Measurements from ENCODE around the gene LTK. TPM values are rescaled to one million over a fixed set of nuclear protein-coding genes. Genes with fewer than 3 reads are reported as not detected.

Gene LTK
- total RNA-seq, 4 donors from 2014 or later = 0.57 to 2.8 (median 0.66) TPM

- H3K4me1 ChIP-seq = peaks cover 35% of the 10 kb centered on the region
- H3K27ac ChIP-seq = no peak overlapping the region
- no peak for DNase-seq (ENCODE audit: low spot score in 2 of 2)
- H3K9me3 ChIP-seq = no peaks in the 10 kb centered on the region
- H3K4me3 ChIP-seq = peak overlapping the region; percentile 75
- H3K36me3 ChIP-seq = no peaks in the 10 kb centered on the region
- no peak for TF ChIP-seq POLR2A (IDR thresholded peaks at IDR 0.05)
- no peak for TF ChIP-seq EP300 (IDR thresholded peaks at IDR 0.05)
- no peak for TF ChIP-seq CTCF (IDR thresholded peaks at IDR 0.05)
- TF ChIP-seq POLR2AphosphoS5 (IDR thresholded peaks at IDR 0.05) = no peak
- peaks cover 43% of the 10 kb centered on the region for H3K27me3 ChIP-seq
- 15% methylated on average over 10 of the region's 15 CpGs for WGBS
Measured at GRCh38 chr15:41492597-41493204, 20.9 kb downstream of the LTK start.

GRCh38 chr15:41491889-41492288, 21.7 kb downstream of the LTK start:
- Histone ChIP-seq H3K36me3 (no peaks in the 10 kb centered on the region), H3K27ac (no peak overlapping the region), H3K4me1 (peaks cover 35% of the 10 kb centered on the region), H3K4me3 (no peak overlapping the region), H3K27me3 (peaks cover 39% of the 10 kb centered on the region), H3K9me3 (no peaks in the 10 kb centered on the region)
- TF ChIP-seq POLR2A (IDR thresholded peaks at IDR 0.05) (no peak), CTCF (IDR thresholded peaks at IDR 0.05) (no peak)
- WGBS = 90% methylated on average over 4 of the region's 4 CpGs
- DNase-seq (ENCODE audit: low spot score in 2 of 2) = no peak

GRCh38 chr15:41490355-41490754, 23.3 kb downstream of the LTK start:
- WGBS = 57% methylated on average over 4 of the region's 4 CpGs
- H3K4me1 ChIP-seq = peaks cover 29% of the 10 kb centered on the region
- no peak overlapping the region for H3K27ac ChIP-seq
- H3K9me3 ChIP-seq = no peaks in the 10 kb centered on the region
- H3K36me3 ChIP-seq = no peaks in the 10 kb centered on the region
- no peak for TF ChIP-seq POLR2AphosphoS5 (IDR thresholded peaks at IDR 0.05)
- TF ChIP-seq POLR2A (IDR thresholded peaks at IDR 0.05) = no peak
- no peak for TF ChIP-seq CTCF (IDR thresholded peaks at IDR 0.05)
- TF ChIP-seq EP300 (IDR thresholded peaks at IDR 0.05) = no peak
- no peak for DNase-seq (ENCODE audit: low spot score in 2 of 2)
- H3K27me3 ChIP-seq = peaks cover 27% of the 10 kb centered on the region
- no peak overlapping the region for H3K4me3 ChIP-seq

- TF ChIP-seq POLR2A (IDR thresholded peaks at IDR 0.05) = no peak
- no peak for TF ChIP-seq CTCF (IDR thresholded peaks at IDR 0.05)
- TF ChIP-seq EP300 (IDR thresholded peaks at IDR 0.05) = no peak
- TF ChIP-seq POLR2AphosphoS5 (IDR thresholded peaks at IDR 0.05) = no peak
- H3K27ac ChIP-seq = no peak overlapping the region
- H3K4me1 ChIP-seq = peaks cover 21% of the 10 kb centered on the region
- H3K9me3 ChIP-seq = no peaks in the 10 kb centered on the region
- H3K27me3 ChIP-seq = peaks cover 20% of the 10 kb centered on the region
- H3K4me3 ChIP-seq = no peak overlapping the region
- H3K36me3 ChIP-seq = no peaks in the 10 kb centered on the region
- DNase-seq (ENCODE audit: low spot score in 2 of 2) = no peak
- 94% methylated on average over 2 of the region's 2 CpGs for WGBS
Measured at GRCh38 chr15:41489641-41490040, 24.0 kb downstream of the LTK start.

- DNase-seq (ENCODE audit: low spot score in 2 of 2) = no peak
- Histone ChIP-seq H3K36me3 (peaks cover 3% of the 10 kb centered on the region), H3K4me3 (no peak overlapping the region), H3K4me1 (peaks cover 6% of the 10 kb centered on the region), H3K27ac (no peak overlapping the region), H3K9me3 (no peaks in the 10 kb centered on the region), H3K27me3 (peaks cover 11% of the 10 kb centered on the region)
- 80% methylated on average over 2 of the region's 2 CpGs for WGBS
- no peak for TF ChIP-seq CTCF (IDR thresholded peaks at IDR 0.05)
- no peak for TF ChIP-seq POLR2A (IDR thresholded peaks at IDR 0.05)
- no peak for TF ChIP-seq EP300 (IDR thresholded peaks at IDR 0.05)
- TF ChIP-seq POLR2AphosphoS5 (IDR thresholded peaks at IDR 0.05) = no peak
Measured at GRCh38 chr15:41487802-41488201, 25.8 kb downstream of the LTK start.

All from suprapubic skin (tissue), 4 donors.